ENCODE results near the gene INPP5A.
A peak's percentile ranks its signal among the peaks of the same experiment; 100 is the strongest.

Gene INPP5A

GRCh38 chr10:132589681-132590080, 52.1 kb downstream of the INPP5A start:
- no peak overlapping the region for H3K4ac ChIP-seq (ENCODE audit: low read depth, low read length)
- no peak overlapping the region for H2BK120ac ChIP-seq (ENCODE audit: low read depth, low read length)
- H3K27me3 ChIP-seq (ENCODE audit: insufficient read depth, low read length, poor library complexity) = no peaks in the 10 kb centered on the region
- H3K36me3 ChIP-seq (ENCODE audit: control insufficient read depth, insufficient read depth, low read length) = no peaks in the 10 kb centered on the region
- no peak for DNase-seq
- no peak overlapping the region for H4K8ac ChIP-seq (ENCODE audit: low read depth, low read length)
- no peaks in the 10 kb centered on the region for H3K79me2 ChIP-seq (ENCODE audit: control insufficient read depth, insufficient read depth, low read length)
- H3K4me2 ChIP-seq (ENCODE audit: low read length) = no peak overlapping the region
- H3K56ac ChIP-seq (ENCODE audit: low read length) = no peak overlapping the region
- no peak overlapping the region for H2BK15ac ChIP-seq (replicated peaks; ENCODE audit: low read depth)
- no peak overlapping the region for H3K27ac ChIP-seq (ENCODE audit: low read depth, low read length)
- no peaks in the 10 kb centered on the region for H3K4me1 ChIP-seq (ENCODE audit: control insufficient read depth, low read depth, low read length)
- H2BK5ac ChIP-seq (ENCODE audit: low read length) = no peak overlapping the region
- WGBS (ENCODE audit: extremely low coverage, insufficient coverage, low lambda C conversion rate) = no CpG with 5 or more reads among the region's 16 CpGs
- peaks cover 5% of the 10 kb centered on the region for H3K79me1 ChIP-seq (ENCODE audit: low read length)
- H4K5ac ChIP-seq (ENCODE audit: low read length) = no peak overlapping the region
- no peak overlapping the region for H2AK5ac ChIP-seq (ENCODE audit: low read length)
- H3K9ac ChIP-seq (ENCODE audit: low read length) = no peak overlapping the region
- no peak overlapping the region for H3K18ac ChIP-seq (ENCODE audit: low read length)
- H3K23ac ChIP-seq (ENCODE audit: low read length) = no peak overlapping the region
- H3K4me3 ChIP-seq (ENCODE audit: low read length) = no peak overlapping the region

DNA sequence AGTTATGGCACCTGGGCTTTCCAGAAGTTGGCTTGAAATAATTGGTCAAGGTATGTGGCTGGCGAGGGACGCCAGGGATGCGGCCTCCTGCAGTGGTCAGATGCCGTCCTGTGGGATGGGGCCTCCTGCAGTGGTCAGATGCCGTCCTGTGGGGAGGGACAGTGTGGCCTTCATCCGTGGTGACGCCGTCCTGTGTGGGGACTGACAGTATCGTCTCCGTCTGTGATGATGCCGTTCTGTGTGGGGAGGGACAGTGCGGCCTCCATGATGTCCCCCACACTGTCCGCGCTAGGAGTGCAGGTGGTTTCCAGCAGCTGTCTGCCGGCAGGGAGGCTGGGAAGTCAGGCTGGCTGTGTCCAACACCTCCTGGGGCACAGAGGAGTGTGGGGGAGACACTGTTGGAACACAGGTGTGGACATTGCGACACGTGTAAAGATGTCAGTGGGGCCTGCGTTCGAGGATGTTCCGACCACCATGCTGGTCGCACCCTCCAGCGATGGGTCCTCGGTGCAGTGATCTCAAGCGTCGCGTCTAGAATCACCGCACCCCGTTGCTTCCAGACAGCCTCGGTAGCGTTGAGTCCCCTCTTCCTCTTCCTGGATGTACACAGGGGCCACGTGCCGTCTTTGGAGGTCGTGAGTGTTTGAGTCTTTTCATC, 52.6 kb downstream of the INPP5A start:
- Histone ChIP-seq H3K4ac (ENCODE audit: low read depth, low read length) (no peak overlapping the region), H3K23ac (ENCODE audit: low read length) (no peak overlapping the region), H4K8ac (ENCODE audit: low read depth, low read length) (no peak overlapping the region), H3K18ac (ENCODE audit: low read length) (no peak overlapping the region), H3K27ac (ENCODE audit: low read depth, low read length) (no peak overlapping the region), H4K5ac (ENCODE audit: low read length) (no peak overlapping the region), H3K4me2 (ENCODE audit: low read length) (no peak overlapping the region), H3K79me2 (ENCODE audit: control insufficient read depth, insufficient read depth, low read length) (no peaks in the 10 kb centered on the region), H2BK15ac (replicated peaks; ENCODE audit: low read depth) (no peak overlapping the region), H3K9ac (ENCODE audit: low read length) (no peak overlapping the region), H3K27me3 (ENCODE audit: insufficient read depth, low read length, poor library complexity) (no peaks in the 10 kb centered on the region), H3K4me1 (ENCODE audit: control insufficient read depth, low read depth, low read length) (no peaks in the 10 kb centered on the region), H3K79me1 (ENCODE audit: low read length) (peaks cover 5% of the 10 kb centered on the region), H3K56ac (ENCODE audit: low read length) (no peak overlapping the region), H3K4me3 (ENCODE audit: low read length) (no peak overlapping the region), H2AK5ac (ENCODE audit: low read length) (no peak overlapping the region), H2BK5ac (ENCODE audit: low read length) (no peak overlapping the region), H2BK120ac (ENCODE audit: low read depth, low read length) (no peak overlapping the region), H3K36me3 (ENCODE audit: control insufficient read depth, insufficient read depth, low read length) (no peaks in the 10 kb centered on the region)
- no peak for DNase-seq
- no CpG with 5 or more reads among the region's 33 CpGs for WGBS (ENCODE audit: extremely low coverage, insufficient coverage, low lambda C conversion rate)

- no peak overlapping the region for H3K18ac ChIP-seq (ENCODE audit: low read length)
- no peaks in the 10 kb centered on the region for H3K4me1 ChIP-seq (ENCODE audit: control insufficient read depth, low read depth, low read length)
- H2AK5ac ChIP-seq (ENCODE audit: low read length) = no peak overlapping the region
- H4K5ac ChIP-seq (ENCODE audit: low read length) = no peak overlapping the region
- no peak overlapping the region for H3K27ac ChIP-seq (ENCODE audit: low read depth, low read length)
- H3K4me2 ChIP-seq (ENCODE audit: low read length) = no peak overlapping the region
- H2BK5ac ChIP-seq (ENCODE audit: low read length) = no peak overlapping the region
- H3K56ac ChIP-seq (ENCODE audit: low read length) = no peak overlapping the region
- H3K9ac ChIP-seq (ENCODE audit: low read length) = no peak overlapping the region
- no peak overlapping the region for H3K23ac ChIP-seq (ENCODE audit: low read length)
- no peaks in the 10 kb centered on the region for H3K36me3 ChIP-seq (ENCODE audit: control insufficient read depth, insufficient read depth, low read length)
- H4K8ac ChIP-seq (ENCODE audit: low read depth, low read length) = no peak overlapping the region
- H3K4me3 ChIP-seq (ENCODE audit: low read length) = no peak overlapping the region
- H3K79me2 ChIP-seq (ENCODE audit: control insufficient read depth, insufficient read depth, low read length) = no peaks in the 10 kb centered on the region
- peaks cover 5% of the 10 kb centered on the region for H3K79me1 ChIP-seq (ENCODE audit: low read length)
- no peak overlapping the region for H2BK15ac ChIP-seq (replicated peaks; ENCODE audit: low read depth)
- no CpG with 5 or more reads among the region's 10 CpGs for WGBS (ENCODE audit: extremely low coverage, insufficient coverage, low lambda C conversion rate)
- no peak overlapping the region for H2BK120ac ChIP-seq (ENCODE audit: low read depth, low read length)
- no peak overlapping the region for H3K4ac ChIP-seq (ENCODE audit: low read depth, low read length)
- DNase-seq = no peak
- no peaks in the 10 kb centered on the region for H3K27me3 ChIP-seq (ENCODE audit: insufficient read depth, low read length, poor library complexity)
Measured at GRCh38 chr10:132590752-132591121, 53.1 kb downstream of the INPP5A start.

GRCh38 chr10:132591166-132591971, 53.8 kb downstream of the INPP5A start:
- Histone ChIP-seq H3K4me2 (ENCODE audit: low read length) (no peak overlapping the region), H3K4ac (ENCODE audit: low read depth, low read length) (no peak overlapping the region), H3K27me3 (ENCODE audit: insufficient read depth, low read length, poor library complexity) (no peaks in the 10 kb centered on the region), H2BK5ac (ENCODE audit: low read length) (no peak overlapping the region), H2BK120ac (ENCODE audit: low read depth, low read length) (no peak overlapping the region), H3K36me3 (ENCODE audit: control insufficient read depth, insufficient read depth, low read length) (no peaks in the 10 kb centered on the region), H3K79me2 (ENCODE audit: control insufficient read depth, insufficient read depth, low read length) (no peaks in the 10 kb centered on the region), H3K4me3 (ENCODE audit: low read length) (no peak overlapping the region), H3K9ac (ENCODE audit: low read length) (no peak overlapping the region), H4K8ac (ENCODE audit: low read depth, low read length) (no peak overlapping the region), H3K27ac (ENCODE audit: low read depth, low read length) (no peak overlapping the region), H3K23ac (ENCODE audit: low read length) (no peak overlapping the region), H2AK5ac (ENCODE audit: low read length) (no peak overlapping the region), H3K4me1 (ENCODE audit: control insufficient read depth, low read depth, low read length) (no peaks in the 10 kb centered on the region), H4K5ac (ENCODE audit: low read length) (no peak overlapping the region), H2BK15ac (replicated peaks; ENCODE audit: low read depth) (no peak overlapping the region), H3K56ac (ENCODE audit: low read length) (no peak overlapping the region), H3K18ac (ENCODE audit: low read length) (no peak overlapping the region), H3K79me1 (ENCODE audit: low read length) (peaks cover 5% of the 10 kb centered on the region)
- no CpG with 5 or more reads among the region's 22 CpGs for WGBS (ENCODE audit: extremely low coverage, insufficient coverage, low lambda C conversion rate)
- peak; percentile 43 for DNase-seq

DNA sequence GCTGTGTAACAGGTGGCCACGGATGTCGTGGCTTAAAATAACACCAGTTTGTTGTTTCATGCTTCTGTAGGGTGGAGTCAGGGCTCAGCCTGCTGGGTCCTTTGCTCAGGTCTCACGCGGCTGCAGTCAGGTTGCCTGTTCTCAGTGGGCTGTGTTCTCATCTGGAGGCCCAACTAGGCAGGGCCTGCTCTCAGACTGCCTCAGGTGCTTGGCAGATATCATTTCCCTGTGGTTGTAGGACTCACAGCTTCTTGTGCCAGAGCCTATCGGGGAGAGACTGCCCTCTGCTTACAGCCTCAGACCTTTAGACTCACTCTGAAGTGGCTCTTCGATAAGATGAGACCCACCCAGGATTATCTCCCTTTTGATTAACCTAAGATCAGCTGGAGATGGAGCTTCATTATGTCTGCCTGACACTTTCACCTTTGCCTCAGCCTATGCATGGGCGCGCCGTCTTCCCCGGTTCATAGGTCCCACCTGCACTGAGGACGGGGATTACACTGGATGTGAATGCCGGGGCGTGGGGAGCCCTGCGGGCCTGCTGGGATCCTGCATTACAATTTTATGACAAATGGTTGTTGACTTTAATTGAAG, 55.3 kb downstream of the INPP5A start:
- Histone ChIP-seq H3K27ac (ENCODE audit: low read depth, low read length) (no peak overlapping the region), H4K5ac (ENCODE audit: low read length) (no peak overlapping the region), H4K8ac (ENCODE audit: low read depth, low read length) (no peak overlapping the region), H3K56ac (ENCODE audit: low read length) (no peak overlapping the region), H3K79me1 (ENCODE audit: low read length) (peaks cover 11% of the 10 kb centered on the region), H2BK15ac (replicated peaks; ENCODE audit: low read depth) (no peak overlapping the region), H3K36me3 (ENCODE audit: control insufficient read depth, insufficient read depth, low read length) (no peaks in the 10 kb centered on the region), H3K9ac (ENCODE audit: low read length) (no peak overlapping the region), H3K18ac (ENCODE audit: low read length) (no peak overlapping the region), H3K4me1 (ENCODE audit: control insufficient read depth, low read depth, low read length) (no peaks in the 10 kb centered on the region), H2BK5ac (ENCODE audit: low read length) (no peak overlapping the region), H3K4me2 (ENCODE audit: low read length) (no peak overlapping the region), H2AK5ac (ENCODE audit: low read length) (no peak overlapping the region), H3K4ac (ENCODE audit: low read depth, low read length) (no peak overlapping the region), H3K23ac (ENCODE audit: low read length) (no peak overlapping the region), H3K27me3 (ENCODE audit: insufficient read depth, low read length, poor library complexity) (no peaks in the 10 kb centered on the region), H3K79me2 (ENCODE audit: control insufficient read depth, insufficient read depth, low read length) (no peaks in the 10 kb centered on the region), H3K4me3 (ENCODE audit: low read length) (no peak overlapping the region), H2BK120ac (ENCODE audit: low read depth, low read length) (no peak overlapping the region)
- WGBS (ENCODE audit: extremely low coverage, insufficient coverage, low lambda C conversion rate) = no CpG with 5 or more reads among the region's 14 CpGs
- no peak for DNase-seq

Measured in mesendoderm (in vitro differentiated cells).